Muscle layer of colon (tissue), 2 donors: ENCODE data around the gene KRTAP10-7.
"Not testable (repeated sequence)": the region's sequence is repeated elsewhere in the genome, so short reads cannot be mapped to it uniquely, and the experiment has no call there.

Experiments
- H3K27ac ChIP-seq: one replicate; pipeline ENCODE4 v1.7.0; 2013; ENCODE audit warnings: low read depth, mild to moderate bottlenecking, low read length, moderate library complexity
- H3K27me3 ChIP-seq, 2 donors: one replicate each; pipeline ENCODE4 v1.7.0; 2013; ENCODE audit warnings: low read length in 2 of 2, mild to moderate bottlenecking in 2 of 2; ENCODE audit not compliant: insufficient read depth in 2 of 2, control insufficient read depth in 1 of 2
- H3K36me3 ChIP-seq: one replicate; pipeline ENCODE4 v1.7.0; 2013; ENCODE audit warnings: mild to moderate bottlenecking, low read length; ENCODE audit not compliant: insufficient read depth
- H3K4me1 ChIP-seq: one replicate; pipeline ENCODE4 v1.7.0; 2013; ENCODE audit warnings: mild to moderate bottlenecking, low read length; ENCODE audit not compliant: insufficient read depth
- H3K4me3 ChIP-seq, 2 donors: one replicate each; pipeline ENCODE4 v1.7.0; 2013; ENCODE audit warnings: low read length in 2 of 2, low read depth in 1 of 2, mild to moderate bottlenecking in 1 of 2, moderate library complexity in 1 of 2
- H3K9ac ChIP-seq: one replicate; pipeline ENCODE4 v1.7.0; 2013; ENCODE audit warnings: low read length
- H3K9me3 ChIP-seq: one replicate; pipeline ENCODE4 v1.7.0; 2013; ENCODE audit warnings: mild to moderate bottlenecking, low read length
- donor health status: abdominal sarcoma.
- donor health status: Adenocarcinoma of cecum.

KRTAP10-7 gene

DNA sequence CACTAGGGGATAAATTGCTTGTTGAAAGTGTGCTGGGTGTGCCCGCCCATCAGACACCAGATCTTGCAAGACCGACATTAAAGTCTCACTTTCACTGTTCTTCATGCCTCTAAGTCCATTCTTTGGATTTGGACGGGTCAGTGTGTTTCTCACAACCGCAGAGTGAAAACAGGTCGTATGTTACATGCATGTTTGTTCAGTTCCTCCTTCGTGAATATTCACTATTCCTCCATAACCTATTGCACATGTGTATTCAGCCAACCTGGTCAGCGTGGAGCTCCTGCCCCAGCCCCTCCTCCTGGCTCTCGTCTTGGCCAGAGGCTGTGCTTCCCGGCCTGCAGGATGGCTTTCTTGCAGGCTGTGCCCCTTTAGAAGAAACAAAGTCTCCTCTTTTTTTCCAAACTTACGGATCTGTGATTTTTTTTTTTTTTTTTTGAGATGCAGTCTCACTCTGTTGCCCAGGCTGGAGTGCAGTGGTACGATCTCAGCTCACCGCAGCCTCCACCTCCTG, 5.9 kb upstream of the KRTAP10-7 start:
- no peaks in the 10 kb centered on the region for H3K36me3 ChIP-seq
- H3K9ac ChIP-seq = no peak overlapping the region
- H3K27ac ChIP-seq = no peak overlapping the region
- H3K4me3 ChIP-seq = no peak overlapping the region
- no peaks in the 10 kb centered on the region for H3K4me1 ChIP-seq
- peaks cover 0 to 25% of the 10 kb centered on the region in 2 donors for H3K27me3 ChIP-seq
- H3K9me3 ChIP-seq = no peaks in the 10 kb centered on the region

- H3K27me3 ChIP-seq = peaks cover 0 to 19% of the 10 kb centered on the region in 2 donors
- no peak overlapping the region for H3K9ac ChIP-seq
- no peak overlapping the region for H3K4me3 ChIP-seq
- no peaks in the 10 kb centered on the region for H3K9me3 ChIP-seq
- H3K27ac ChIP-seq = no peak overlapping the region
- no peaks in the 10 kb centered on the region for H3K36me3 ChIP-seq
- no peaks in the 10 kb centered on the region for H3K4me1 ChIP-seq
These were observed 4.9 kb upstream of the KRTAP10-7 start for GRCh38 chr21:44595524-44595923.

GRCh38 chr21:44596068-44596725, 4.2 kb upstream of the KRTAP10-7 start:
- Histone ChIP-seq H3K27ac (no peak overlapping the region), H3K4me1 (no peaks in the 10 kb centered on the region), H3K9me3 (no peaks in the 10 kb centered on the region), H3K9ac (no peak overlapping the region), H3K4me3 (no peak overlapping the region), H3K27me3 (peaks cover 0 to 18% of the 10 kb centered on the region in 2 donors), H3K36me3 (no peaks in the 10 kb centered on the region)

- no peak overlapping the region for H3K27ac ChIP-seq
- no peaks in the 10 kb centered on the region for H3K36me3 ChIP-seq
- H3K4me3 ChIP-seq = no peak overlapping the region
- peaks cover 0 to 22% of the 10 kb centered on the region in 2 donors for H3K27me3 ChIP-seq
- H3K4me1 ChIP-seq = no peaks in the 10 kb centered on the region
- no peaks in the 10 kb centered on the region for H3K9me3 ChIP-seq
- no peak overlapping the region for H3K9ac ChIP-seq
These were observed 2.3 kb upstream of the KRTAP10-7 start for GRCh38 chr21:44598061-44598460.

GRCh38 chr21:44599264-44600029, 950 bp upstream of the KRTAP10-7 start:
- Histone ChIP-seq H3K9ac (no peak overlapping the region), H3K27me3 (peaks cover 0 to 19% of the 10 kb centered on the region in 2 donors), H3K27ac (no peak overlapping the region), H3K4me1 (no peaks in the 10 kb centered on the region), H3K4me3 (no peak overlapping the region), H3K9me3 (peaks cover 6% of the 10 kb centered on the region), H3K36me3 (no peaks in the 10 kb centered on the region)

DNA sequence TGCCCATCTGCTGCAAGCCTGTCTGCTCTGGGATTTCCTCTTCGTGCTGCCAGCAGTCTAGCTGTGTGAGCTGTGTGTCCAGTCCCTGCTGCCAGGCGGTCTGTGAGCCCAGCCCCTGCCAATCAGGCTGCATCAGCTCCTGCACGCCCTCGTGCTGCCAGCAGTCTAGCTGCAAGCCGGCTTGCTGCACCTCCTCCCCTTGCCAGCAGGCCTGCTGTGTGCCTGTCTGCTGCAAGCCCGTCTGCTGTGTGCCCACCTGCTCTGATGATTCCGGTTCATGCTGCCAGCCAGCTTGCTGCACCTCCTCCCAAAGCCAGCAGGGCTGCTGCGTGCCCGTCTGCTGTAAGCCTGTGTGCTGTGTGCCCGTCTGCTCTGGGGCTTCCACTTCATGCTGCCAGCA, 694 bp downstream of the KRTAP10-7 start:
- not testable (repeated sequence) for H3K36me3 ChIP-seq, H3K27ac ChIP-seq, H3K4me3 ChIP-seq, H3K4me1 ChIP-seq, H3K9ac ChIP-seq, H3K9me3 ChIP-seq
- peaks cover 0 to 19% of the 10 kb centered on the region in 2 donors for H3K27me3 ChIP-seq

GRCh38 chr21:44601596-44602462, 1.4 kb downstream of the KRTAP10-7 start:
- H3K27me3 ChIP-seq = peaks cover 0 to 19% of the 10 kb centered on the region in 2 donors
- peaks cover 7% of the 10 kb centered on the region for H3K9me3 ChIP-seq
- H3K4me1 ChIP-seq = no peaks in the 10 kb centered on the region
- H3K4me3 ChIP-seq = no peak overlapping the region
- H3K27ac ChIP-seq = no peak overlapping the region
- no peaks in the 10 kb centered on the region for H3K36me3 ChIP-seq
- no peak overlapping the region for H3K9ac ChIP-seq

DNA sequence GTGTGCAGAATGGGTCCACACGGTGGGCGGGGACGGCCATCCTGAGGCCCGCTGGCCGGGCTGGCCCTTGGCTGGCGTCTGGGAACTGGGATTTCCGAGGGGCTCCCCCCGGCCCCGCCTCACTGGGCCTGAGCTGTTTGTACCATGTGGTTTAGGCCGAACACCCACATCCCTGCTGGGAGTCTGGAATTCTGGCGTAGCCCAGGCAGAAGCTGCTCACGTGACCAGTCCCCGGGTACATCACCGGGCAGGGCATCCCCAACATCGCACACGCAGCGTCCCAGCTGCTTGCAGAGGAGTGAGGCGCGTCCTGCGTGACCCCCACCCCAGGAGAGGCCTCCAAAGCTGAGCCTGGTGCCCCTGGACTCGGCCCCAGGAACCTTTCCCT, 2.1 kb downstream of the KRTAP10-7 start:
- H3K4me1 ChIP-seq = no peaks in the 10 kb centered on the region
- no peaks in the 10 kb centered on the region for H3K36me3 ChIP-seq
- no peak overlapping the region for H3K4me3 ChIP-seq
- peaks cover 7% of the 10 kb centered on the region for H3K9me3 ChIP-seq
- peaks cover 0 to 19% of the 10 kb centered on the region in 2 donors for H3K27me3 ChIP-seq
- H3K9ac ChIP-seq = no peak overlapping the region
- H3K27ac ChIP-seq = no peak overlapping the region

DNA sequence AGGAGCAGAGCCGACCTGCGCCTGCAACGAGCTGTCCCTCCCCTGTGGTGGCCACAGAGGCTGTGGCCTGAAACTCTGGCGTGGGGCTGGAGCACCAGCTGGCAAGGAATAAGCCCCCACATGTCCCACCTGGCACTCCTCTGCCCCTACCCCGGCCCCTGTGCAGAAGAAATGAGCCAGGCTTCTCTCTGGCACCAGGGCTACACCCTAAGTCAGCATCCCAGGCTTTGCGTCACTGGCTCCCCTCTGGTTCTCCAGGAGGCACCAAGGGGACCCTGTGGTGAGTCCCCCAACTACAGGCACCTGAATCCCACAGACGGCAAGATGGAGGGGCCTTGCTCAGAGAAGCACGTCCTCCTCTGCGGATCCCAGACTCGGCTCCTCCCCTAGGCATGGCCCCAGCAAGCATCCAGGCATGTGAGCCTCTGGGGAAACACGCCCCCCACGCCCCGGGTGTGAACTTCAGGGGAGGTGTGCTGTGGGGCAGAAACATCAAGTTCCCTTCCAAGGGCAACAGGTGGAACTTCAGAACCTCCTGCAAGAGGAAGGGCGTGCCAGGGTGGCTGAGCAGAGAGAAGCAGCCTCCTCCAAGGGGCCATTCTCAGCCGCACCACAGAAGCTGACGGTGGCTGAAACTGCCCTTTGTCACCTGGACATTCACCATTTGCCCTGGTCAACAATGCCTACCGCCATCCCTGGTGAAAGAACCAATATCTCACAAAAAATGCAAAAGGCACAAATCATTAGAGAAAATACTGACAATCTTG, 2.9 kb downstream of the KRTAP10-7 start:
- Histone ChIP-seq H3K9me3 (peaks cover 7% of the 10 kb centered on the region), H3K27ac (no peak overlapping the region), H3K27me3 (peaks cover 0 to 19% of the 10 kb centered on the region in 2 donors), H3K4me1 (no peaks in the 10 kb centered on the region), H3K4me3 (no peak overlapping the region), H3K9ac (no peak overlapping the region), H3K36me3 (no peaks in the 10 kb centered on the region)

DNA sequence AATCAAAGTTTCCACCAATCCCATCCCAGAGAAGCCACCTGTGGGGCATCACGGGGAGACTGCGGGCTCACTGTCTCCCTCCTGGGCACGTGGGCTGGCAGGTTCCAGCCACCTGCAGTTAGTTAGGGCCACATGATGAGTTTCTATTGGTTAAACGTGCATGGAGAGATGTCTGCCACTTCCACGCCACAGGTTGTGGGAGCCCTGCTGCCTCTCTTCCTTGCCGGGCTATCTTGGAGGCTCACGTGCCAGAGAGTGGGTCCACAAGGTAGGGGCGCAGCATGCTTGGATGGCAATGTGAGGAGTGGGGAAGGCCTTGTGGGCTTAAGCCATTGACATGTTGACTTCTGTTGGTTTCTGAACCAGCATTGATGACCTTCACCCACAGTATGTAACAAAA, 3.5 kb downstream of the KRTAP10-7 start:
- Histone ChIP-seq H3K27me3 (peaks cover 0 to 19% of the 10 kb centered on the region in 2 donors), H3K4me3 (no peak overlapping the region)

More for the DNA sequence above, 3.5 kb downstream of the KRTAP10-7 start:
- Histone ChIP-seq H3K9ac (no peak overlapping the region), H3K4me1 (no peaks in the 10 kb centered on the region), H3K27ac (no peak overlapping the region), H3K36me3 (no peaks in the 10 kb centered on the region), H3K9me3 (peaks cover 7% of the 10 kb centered on the region)
